ENCODE measurements around the gene BMPR1B. TPM values are rescaled to one million over a fixed set of nuclear protein-coding genes. Genes with fewer than 3 reads are reported as not detected.

Gene BMPR1B
- total and polyA plus RNA-seq, 4 donors = 0.27 to 0.70 (median 0.48) TPM

- H3K4me3 ChIP-seq (ENCODE audit: low read depth in 1 of 3, low read length in 3 of 3) = no peak overlapping the region
- H3K36me3 ChIP-seq (ENCODE audit: control insufficient read depth in 4 of 4, insufficient read depth in 3 of 4, low read depth in 1 of 4, low read length in 3 of 4) = no peaks in the 10 kb centered on the region
- no peaks in the 10 kb centered on the region for H3K9me3 ChIP-seq (ENCODE audit: control insufficient read depth in 4 of 4, low read length in 3 of 4)
- H3K4me1 ChIP-seq (ENCODE audit: control insufficient read depth in 4 of 4, insufficient read depth in 4 of 4, low read length in 3 of 4) = no peaks in the 10 kb centered on the region
- no peak for DNase-seq (ENCODE audit: low spot score)
- peaks cover 0 to 6% (median 0%) of the 10 kb centered on the region in 4 donors for H3K27me3 ChIP-seq (ENCODE audit: control insufficient read depth in 4 of 4, insufficient read depth in 4 of 4, low read length in 3 of 4)
- H3K9ac ChIP-seq (ENCODE audit: low read depth in 1 of 2, low read length in 2 of 2) = no peak overlapping the region
- H3K27ac ChIP-seq (ENCODE audit: low read depth in 1 of 2, low read length in 2 of 2) = no peak overlapping the region
- TF ChIP-seq FOXA1 (IDR thresholded peaks at IDR 0.05) (no peak), HNF4G (IDR thresholded peaks at IDR 0.05) (no peak), ZBTB33 (IDR thresholded peaks at IDR 0.05) (no peak), HNF4A (conservative IDR thresholded peaks at IDR 0.05) (no peak), ATF3 (IDR thresholded peaks at IDR 0.05) (no peak), CTCF (IDR thresholded peaks at IDR 0.05; ENCODE audit: low read depth, low read length, missing input control) (no peak), RXRA (IDR thresholded peaks at IDR 0.05) (no peak), GABPA (IDR thresholded peaks at IDR 0.05 in 1 of 2, conservative IDR thresholded peaks at IDR 0.05 in 1 of 2) (no peak), FOXA2 (IDR thresholded peaks at IDR 0.05) (no peak)
Observed at GRCh38 chr4:95157596-95157995, 399.8 kb downstream of the BMPR1B start.

- no peaks in the 10 kb centered on the region for H3K36me3 ChIP-seq (ENCODE audit: control insufficient read depth in 4 of 4, insufficient read depth in 3 of 4, low read depth in 1 of 4, low read length in 3 of 4)
- H3K4me1 ChIP-seq (ENCODE audit: control insufficient read depth in 4 of 4, insufficient read depth in 4 of 4, low read length in 3 of 4) = no peaks in the 10 kb centered on the region
- no peaks in the 10 kb centered on the region for H3K9me3 ChIP-seq (ENCODE audit: control insufficient read depth in 4 of 4, low read length in 3 of 4)
- H3K9ac ChIP-seq (ENCODE audit: low read depth in 1 of 2, low read length in 2 of 2) = no peak overlapping the region
- no peak overlapping the region for H3K27ac ChIP-seq (ENCODE audit: low read depth in 1 of 2, low read length in 2 of 2)
- no peak overlapping the region for H3K4me3 ChIP-seq (ENCODE audit: low read depth in 1 of 3, low read length in 3 of 3)
- TF ChIP-seq CTCF (IDR thresholded peaks at IDR 0.05; ENCODE audit: low read depth, low read length, missing input control) (no peak), JUND (IDR thresholded peaks at IDR 0.05) (no peak), HNF4A (conservative IDR thresholded peaks at IDR 0.05) (no peak), EGR1 (IDR thresholded peaks at IDR 0.05; ENCODE audit: low read depth in 2 of 2) (no peak), MAX (IDR thresholded peaks at IDR 0.05) (no peak), HNF4G (IDR thresholded peaks at IDR 0.05) (no peak), REST (IDR thresholded peaks at IDR 0.05) (no peak), ZBTB33 (IDR thresholded peaks at IDR 0.05) (no peak), YY1 (IDR thresholded peaks at IDR 0.05) (no peak), RAD21 (IDR thresholded peaks at IDR 0.05) (no peak), NR2F2 (IDR thresholded peaks at IDR 0.05) (no peak), ATF3 (IDR thresholded peaks at IDR 0.05) (no peak), TAF1 (conservative IDR thresholded peaks at IDR 0.05) (no peak), RXRA (IDR thresholded peaks at IDR 0.05) (no peak), FOXA2 (IDR thresholded peaks at IDR 0.05) (no peak), SP1 (IDR thresholded peaks at IDR 0.05) (no peak), FOXA1 (IDR thresholded peaks at IDR 0.05) (no peak), GABPA (IDR thresholded peaks at IDR 0.05 in 1 of 2, conservative IDR thresholded peaks at IDR 0.05 in 1 of 2) (no peak)
- whole genome bisulfite sequencing = 86% methylated on average over 2 of the region's 2 CpGs
- peaks cover 0 to 6% (median 0%) of the 10 kb centered on the region in 4 donors for H3K27me3 ChIP-seq (ENCODE audit: control insufficient read depth in 4 of 4, insufficient read depth in 4 of 4, low read length in 3 of 4)
- DNase-seq (ENCODE audit: low spot score) = no peak
Observed at GRCh38 chr4:95158045-95158444, 400.3 kb downstream of the BMPR1B start.

Measured in liver (tissue), 9 donors.